GM12878 (cell line): ENCODE data around the gene BCLAF3.

ENCODE experiments used
- CTCF ChIP-seq, 3 experiments: IDR thresholded peaks in 2 of 3; conservative IDR thresholded peaks in 1 of 3; 2 replicates each; pipeline ENCODE4 v1.5.1; 2011; ENCODE audit warnings: low read depth in 3 of 3, low read length in 3 of 3, mild to moderate bottlenecking in 3 of 3, control low read depth in 2 of 3, moderate library complexity in 2 of 3, inconsistent platforms in 1 of 3, mixed read lengths in 1 of 3; ENCODE audit not compliant: control insufficient read depth in 2 of 3, insufficient read depth in 1 of 3; ENCODE audit errors: extremely low read depth in 1 of 3
- E4F1 ChIP-seq: fragments of 450-650 bp; IDR thresholded peaks from 2 replicates; pipeline ENCODE4 v1.6.1; 2018; ENCODE audit warnings: borderline replicate concordance, mild to moderate bottlenecking; ENCODE audit not compliant: partially characterized antibody
- RCOR1 ChIP-seq: conservative IDR thresholded peaks from 2 replicates; pipeline ENCODE4 v1.6.1; 2012; ENCODE audit warnings: low read depth, low read length, improper control_type of control experiment
- SIX5 ChIP-seq: IDR thresholded peaks from 2 replicates; pipeline ENCODE4 v1.6.1; 2011; ENCODE audit warnings: mild to moderate bottlenecking, low read depth, low read length, moderate library complexity; ENCODE audit not compliant: severe bottlenecking
- SUPT20H ChIP-seq: IDR thresholded peaks from 2 replicates; pipeline ENCODE4 v1.6.1; 2011; ENCODE audit warnings: low read depth, mild to moderate bottlenecking, low read length, moderate library complexity, borderline replicate concordance; ENCODE audit not compliant: control insufficient read depth
- USF2 ChIP-seq: IDR thresholded peaks from 2 replicates; pipeline ENCODE4 v1.6.1; 2011; ENCODE audit warnings: low read depth, low read length, improper control_type of control experiment, borderline replicate concordance

GRCh38 chrX:20016616-20016945 lies 25.7 kb upstream of the BCLAF3 start:
- TF ChIP-seq E4F1 (no peak), SIX5 (no peak), USF2 (no peak), SUPT20H (no peak), RCOR1 (no peak), CTCF (IDR thresholded peaks at IDR 0.05 in 2 of 3, conservative IDR thresholded peaks at IDR 0.05 in 1 of 3; ENCODE audit: control insufficient read depth in 2 of 3, extremely low read depth in 1 of 3, insufficient read depth in 1 of 3, low read depth in 3 of 3, low read length in 3 of 3) (no peak)
